ENCODE measurements around the gene DIP2C.
"Not testable (repeated sequence)": the region's sequence is repeated elsewhere in the genome, so short reads cannot be mapped to it uniquely, and the experiment has no call there.

DIP2C gene

GRCh38 chr10:371515-371914 lies 318.0 kb downstream of the DIP2C start:
- no peak for DNase-seq (ENCODE audit: low read depth)

GRCh38 chr10:370449-370825 lies 319.0 kb downstream of the DIP2C start:
- DNase-seq (ENCODE audit: low read depth) = no peak

- no peak for DNase-seq (ENCODE audit: low read depth)
These were observed 319.6 kb downstream of the DIP2C start for GRCh38 chr10:369684-370448.

GRCh38 chr10:369221-369683 lies 320.2 kb downstream of the DIP2C start:
- DNase-seq (ENCODE audit: low read depth) = no peak

- no peak for DNase-seq (ENCODE audit: low read depth)
These were observed 320.8 kb downstream of the DIP2C start for GRCh38 chr10:368579-369220.

- not testable (repeated sequence) for DNase-seq (ENCODE audit: low read depth)
These were observed 321.4 kb downstream of the DIP2C start for GRCh38 chr10:368107-368506.

- no peak for DNase-seq (ENCODE audit: low read depth)
These were observed 321.8 kb downstream of the DIP2C start for GRCh38 chr10:367636-368035.

- DNase-seq (ENCODE audit: low read depth) = no peak
These were observed 323.3 kb downstream of the DIP2C start for GRCh38 chr10:366186-366585.

- DNase-seq (ENCODE audit: low read depth) = no peak
These were observed 325.1 kb downstream of the DIP2C start for GRCh38 chr10:364267-364775.

GRCh38 chr10:363152-363551 lies 326.3 kb downstream of the DIP2C start:
- DNase-seq (ENCODE audit: low read depth) = no peak

GRCh38 chr10:361203-362081 lies 328.0 kb downstream of the DIP2C start:
- DNase-seq (ENCODE audit: low read depth) = no peak

GRCh38 chr10:360653-361052 lies 328.8 kb downstream of the DIP2C start:
- DNase-seq (ENCODE audit: low read depth) = no peak

GRCh38 chr10:359762-360161 lies 329.7 kb downstream of the DIP2C start:
- no peak for DNase-seq (ENCODE audit: low read depth)

GRCh38 chr10:359093-359492 lies 330.4 kb downstream of the DIP2C start:
- DNase-seq (ENCODE audit: low read depth) = no peak

GRCh38 chr10:357201-357950 lies 332.1 kb downstream of the DIP2C start:
- DNase-seq (ENCODE audit: low read depth) = no peak

- no peak for DNase-seq (ENCODE audit: low read depth)
These were observed 333.0 kb downstream of the DIP2C start for GRCh38 chr10:356452-356851.

GRCh38 chr10:354901-355617 lies 334.4 kb downstream of the DIP2C start:
- no peak for DNase-seq (ENCODE audit: low read depth)

GRCh38 chr10:352476-353235 lies 336.8 kb downstream of the DIP2C start:
- no peak for DNase-seq (ENCODE audit: low read depth)

GRCh38 chr10:351770-352334 lies 337.6 kb downstream of the DIP2C start:
- no peak for DNase-seq (ENCODE audit: low read depth)

- no peak for DNase-seq (ENCODE audit: low read depth)
These were observed 338.4 kb downstream of the DIP2C start for GRCh38 chr10:350981-351501.

Measured in stimulated activated CD8-positive, alpha-beta memory T cell treated with anti-CD3 and anti-CD28 coated beads, Interleukin-12 subunit alpha, Interleukin-12 subunit beta, amount 100 ng/mL, for 1 hour (primary cell).